Neural cell (in vitro differentiated cells): ENCODE results near the gene OR10V1. TPM values are rescaled to one million over a fixed set of nuclear protein-coding genes. Genes with fewer than 3 reads are reported as not detected.

Experiments
- H2AFZ ChIP-seq: fragments of 200-600, 300-800 bp; sonication (generic), shearing (Covaris generic); 2 replicates; pipeline ENCODE4 v1.6.0; 2014; ENCODE audit warnings: low read depth, mild to moderate bottlenecking, antibody characterized with exemption, low read length, moderate library complexity
- H3F3A ChIP-seq: fragments of 200-600 bp; shearing (Covaris generic); 2 replicates; pipeline ENCODE4 v1.6.1; 2016; ENCODE audit warnings: mild to moderate bottlenecking, moderate library complexity, mixed read lengths, antibody characterized with exemption, low read length; ENCODE audit not compliant: insufficient read depth, poor library complexity, severe bottlenecking
- H3K27ac ChIP-seq: fragments of 200-600, 300-800 bp; sonication (generic), shearing (Covaris generic); 2 replicates; pipeline ENCODE4 v1.5.1; 2014; ENCODE audit warnings: mild to moderate bottlenecking, low read length, moderate library complexity
- H3K27me3 ChIP-seq: fragments of 300-800, 200-600 bp; sonication (generic), shearing (Covaris generic); 2 replicates; pipeline ENCODE4 v1.6.0; 2014; ENCODE audit warnings: mild to moderate bottlenecking, low read depth, low read length, moderate library complexity; ENCODE audit not compliant: insufficient read depth
- H3K36me3 ChIP-seq: fragments of 300-800, 200-600 bp; sonication (generic), shearing (Covaris generic); 2 replicates; pipeline ENCODE4 v1.5.1; 2014; ENCODE audit warnings: mild to moderate bottlenecking, antibody characterized with exemption, low read length, moderate library complexity; ENCODE audit not compliant: insufficient read depth
- H3K4me2 ChIP-seq: fragments of 300-800, 200-600 bp; sonication (generic), shearing (Covaris generic); 2 replicates; pipeline ENCODE4 v1.6.0; 2014; ENCODE audit warnings: mild to moderate bottlenecking, low read length
- H3K4me3 ChIP-seq: fragments of 300-800, 200-600 bp; sonication (generic), shearing (Covaris generic); 2 replicates; pipeline ENCODE4 v1.5.1; 2014; ENCODE audit warnings: mild to moderate bottlenecking, low read length, moderate library complexity
- H3K79me2 ChIP-seq: fragments of 200-600 bp; shearing (Covaris generic); replicated peaks from 2 replicates; pipeline ENCODE4 v1.6.0; 2014; ENCODE audit warnings: mild to moderate bottlenecking, low read length, moderate library complexity; ENCODE audit not compliant: insufficient read depth
- H3K9ac ChIP-seq: fragments of 300-800, 200-600 bp; sonication (generic), shearing (Covaris generic); 2 replicates; pipeline ENCODE4 v1.6.1; 2016; ENCODE audit warnings: mild to moderate bottlenecking, low read length, mixed read lengths
- H3K9me2 ChIP-seq: fragments of 200-600 bp; shearing (Covaris generic); 2 replicates; pipeline ENCODE4 v1.6.1; 2016; ENCODE audit warnings: mild to moderate bottlenecking, low read length, mixed read lengths; ENCODE audit not compliant: insufficient read depth
- H3K9me3 ChIP-seq: fragments of 200-600, 300-800 bp; sonication (generic), shearing (Covaris generic); 2 replicates; pipeline ENCODE4 v1.6.1; 2016; ENCODE audit warnings: mild to moderate bottlenecking, mixed run types, low read length, moderate library complexity, mixed read lengths
- H4K20me1 ChIP-seq: fragments of 200-600 bp; shearing (Covaris generic); 2 replicates; pipeline ENCODE4 v1.6.1; 2016; ENCODE audit warnings: mild to moderate bottlenecking, mixed run types; ENCODE audit not compliant: insufficient read depth
- EP300 ChIP-seq: fragments of 450-650 bp; conservative IDR thresholded peaks from 2 replicates; pipeline ENCODE4 v1.6.1; 2014; ENCODE audit warnings: antibody characterized with exemption, mild to moderate bottlenecking, moderate library complexity; ENCODE audit not compliant: poor library complexity, severe bottlenecking
- EZH2 ChIP-seq: fragments of 200-600, 300-800 bp; shearing (Covaris generic), sonication (generic); IDR thresholded peaks from 2 replicates; pipeline ENCODE4 v1.6.1; 2014; ENCODE audit warnings: antibody characterized with exemption, low read length, borderline replicate concordance, mild to moderate bottlenecking; ENCODE audit not compliant: insufficient read depth, poor library complexity, severe bottlenecking
- MXI1 ChIP-seq: fragments of 450-650 bp; conservative IDR thresholded peaks from 2 replicates; pipeline ENCODE4 v1.6.1; 2014; ENCODE audit warnings: antibody characterized with exemption, mild to moderate bottlenecking; ENCODE audit not compliant: poor library complexity, severe bottlenecking
- POLR2AphosphoS5 ChIP-seq: IDR thresholded peaks from 2 replicates; pipeline ENCODE4 v1.6.1; 2012
- RAD21 ChIP-seq: fragments of 450-650 bp; conservative IDR thresholded peaks from 2 replicates; pipeline ENCODE4 v1.6.1; 2014; ENCODE audit warnings: antibody characterized with exemption, mild to moderate bottlenecking, moderate library complexity
- SMC3 ChIP-seq: fragments of 450-650 bp; conservative IDR thresholded peaks from 2 replicates; pipeline ENCODE4 v1.6.1; 2014; ENCODE audit warnings: antibody characterized with exemption, mild to moderate bottlenecking, moderate library complexity; ENCODE audit not compliant: poor library complexity
- TAF1 ChIP-seq: IDR thresholded peaks from 2 replicates; pipeline ENCODE4 v1.6.1; 2012; ENCODE audit warnings: low read depth
- polyA plus RNA-seq: library from polyadenylated mRNA; depleted of rRNA; stranded (reverse); fragments of >200 nt; gene quantifications from 2 replicates; pipeline ENCODE4 v1.2.3, GENCODE V29; 2014
- TF ChIP-seq, protein P1 (sequence below): fragments of 450-650 bp; IDR thresholded peaks from 2 replicates; pipeline ENCODE4 v1.5.1; 2014; ENCODE audit warnings: antibody characterized with exemption, mild to moderate bottlenecking, moderate library complexity; ENCODE audit not compliant: poor library complexity, severe bottlenecking
- TF ChIP-seq, protein P2 (sequence below): IDR thresholded peaks from 2 replicates; pipeline ENCODE4 v1.6.1; 2012; ENCODE audit warnings: borderline replicate concordance

Gene OR10V1
- polyA plus RNA-seq, 1 donor from 2014 or later: not detected

DNA sequence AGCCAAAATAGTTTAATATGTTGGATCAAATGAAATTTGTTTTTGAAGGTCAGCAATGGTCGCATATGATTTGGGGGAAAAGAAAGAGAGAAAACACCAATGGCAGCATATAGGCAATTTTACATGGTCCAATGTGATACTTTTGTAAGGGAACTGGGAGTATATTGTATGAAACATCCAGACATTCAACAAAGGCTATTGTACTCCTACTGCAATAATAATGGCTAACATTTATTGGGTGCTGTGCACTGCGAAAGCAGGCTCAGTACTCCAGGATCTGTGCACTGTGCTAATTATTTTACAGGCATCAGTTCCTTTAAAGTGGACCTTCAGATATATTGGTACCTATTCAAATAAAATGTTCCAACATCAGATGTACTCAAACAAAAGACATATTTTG, 5.9 kb upstream of the OR10V1 start:
- Histone ChIP-seq H4K20me1 (no peaks in the 10 kb centered on the region), H3K79me2 (no peaks in the 10 kb centered on the region), H3K4me2 (no peak overlapping the region), H3K9ac (no peak overlapping the region), H3F3A (no peaks in the 10 kb centered on the region), H3K27me3 (no peaks in the 10 kb centered on the region), H3K27ac (no peak overlapping the region), H2AFZ (no peak overlapping the region), H3K9me3 (no peaks in the 10 kb centered on the region), H3K9me2 (no peaks in the 10 kb centered on the region), H3K4me3 (no peak overlapping the region), H3K36me3 (no peaks in the 10 kb centered on the region)
- no peak for TF ChIP-seq TAF1

DNA sequence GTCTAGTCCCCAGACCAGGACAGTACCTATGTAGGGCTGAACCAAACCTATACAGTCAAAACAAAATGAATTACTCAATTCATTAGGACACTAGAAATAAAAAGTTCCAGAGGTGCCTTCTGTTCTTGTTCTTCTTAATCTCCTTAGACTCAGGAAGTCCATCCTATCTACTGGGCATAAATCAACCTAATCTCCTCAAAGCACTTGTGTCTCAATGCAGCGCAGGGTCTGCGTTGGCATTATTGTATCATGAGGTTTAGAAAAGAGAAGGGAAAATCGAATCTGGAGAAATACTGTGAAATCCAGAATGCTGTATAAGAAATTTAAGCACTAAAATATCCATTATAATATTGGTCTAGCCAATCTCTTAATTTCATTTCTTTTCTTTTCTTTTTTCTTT, 2.4 kb upstream of the OR10V1 start:
- Histone ChIP-seq H3K4me2 (no peak overlapping the region), H3K4me3 (no peak overlapping the region)
- TF ChIP-seq EP300 (no peak), RAD21 (no peak), SMC3 (no peak), TAF1 (no peak), MXI1 (no peak), EZH2 (no peak), POLR2AphosphoS5 (no peak)
- TF ChIP-seq, protein P1, sequence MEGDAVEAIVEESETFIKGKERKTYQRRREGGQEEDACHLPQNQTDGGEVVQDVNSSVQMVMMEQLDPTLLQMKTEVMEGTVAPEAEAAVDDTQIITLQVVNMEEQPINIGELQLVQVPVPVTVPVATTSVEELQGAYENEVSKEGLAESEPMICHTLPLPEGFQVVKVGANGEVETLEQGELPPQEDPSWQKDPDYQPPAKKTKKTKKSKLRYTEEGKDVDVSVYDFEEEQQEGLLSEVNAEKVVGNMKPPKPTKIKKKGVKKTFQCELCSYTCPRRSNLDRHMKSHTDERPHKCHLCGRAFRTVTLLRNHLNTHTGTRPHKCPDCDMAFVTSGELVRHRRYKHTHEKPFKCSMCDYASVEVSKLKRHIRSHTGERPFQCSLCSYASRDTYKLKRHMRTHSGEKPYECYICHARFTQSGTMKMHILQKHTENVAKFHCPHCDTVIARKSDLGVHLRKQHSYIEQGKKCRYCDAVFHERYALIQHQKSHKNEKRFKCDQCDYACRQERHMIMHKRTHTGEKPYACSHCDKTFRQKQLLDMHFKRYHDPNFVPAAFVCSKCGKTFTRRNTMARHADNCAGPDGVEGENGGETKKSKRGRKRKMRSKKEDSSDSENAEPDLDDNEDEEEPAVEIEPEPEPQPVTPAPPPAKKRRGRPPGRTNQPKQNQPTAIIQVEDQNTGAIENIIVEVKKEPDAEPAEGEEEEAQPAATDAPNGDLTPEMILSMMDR: no peak
- TF ChIP-seq, protein P2, sequence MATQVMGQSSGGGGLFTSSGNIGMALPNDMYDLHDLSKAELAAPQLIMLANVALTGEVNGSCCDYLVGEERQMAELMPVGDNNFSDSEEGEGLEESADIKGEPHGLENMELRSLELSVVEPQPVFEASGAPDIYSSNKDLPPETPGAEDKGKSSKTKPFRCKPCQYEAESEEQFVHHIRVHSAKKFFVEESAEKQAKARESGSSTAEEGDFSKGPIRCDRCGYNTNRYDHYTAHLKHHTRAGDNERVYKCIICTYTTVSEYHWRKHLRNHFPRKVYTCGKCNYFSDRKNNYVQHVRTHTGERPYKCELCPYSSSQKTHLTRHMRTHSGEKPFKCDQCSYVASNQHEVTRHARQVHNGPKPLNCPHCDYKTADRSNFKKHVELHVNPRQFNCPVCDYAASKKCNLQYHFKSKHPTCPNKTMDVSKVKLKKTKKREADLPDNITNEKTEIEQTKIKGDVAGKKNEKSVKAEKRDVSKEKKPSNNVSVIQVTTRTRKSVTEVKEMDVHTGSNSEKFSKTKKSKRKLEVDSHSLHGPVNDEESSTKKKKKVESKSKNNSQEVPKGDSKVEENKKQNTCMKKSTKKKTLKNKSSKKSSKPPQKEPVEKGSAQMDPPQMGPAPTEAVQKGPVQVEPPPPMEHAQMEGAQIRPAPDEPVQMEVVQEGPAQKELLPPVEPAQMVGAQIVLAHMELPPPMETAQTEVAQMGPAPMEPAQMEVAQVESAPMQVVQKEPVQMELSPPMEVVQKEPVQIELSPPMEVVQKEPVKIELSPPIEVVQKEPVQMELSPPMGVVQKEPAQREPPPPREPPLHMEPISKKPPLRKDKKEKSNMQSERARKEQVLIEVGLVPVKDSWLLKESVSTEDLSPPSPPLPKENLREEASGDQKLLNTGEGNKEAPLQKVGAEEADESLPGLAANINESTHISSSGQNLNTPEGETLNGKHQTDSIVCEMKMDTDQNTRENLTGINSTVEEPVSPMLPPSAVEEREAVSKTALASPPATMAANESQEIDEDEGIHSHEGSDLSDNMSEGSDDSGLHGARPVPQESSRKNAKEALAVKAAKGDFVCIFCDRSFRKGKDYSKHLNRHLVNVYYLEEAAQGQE: no peak

More for the DNA sequence above, 2.4 kb upstream of the OR10V1 start:
- Histone ChIP-seq H3K9ac (no peak overlapping the region), H3K79me2 (no peaks in the 10 kb centered on the region), H3K9me2 (no peaks in the 10 kb centered on the region), H3F3A (no peaks in the 10 kb centered on the region), H4K20me1 (no peaks in the 10 kb centered on the region), H3K27me3 (no peaks in the 10 kb centered on the region), H3K27ac (no peak overlapping the region), H3K36me3 (no peaks in the 10 kb centered on the region), H3K9me3 (no peaks in the 10 kb centered on the region), H2AFZ (no peak overlapping the region)
